Keratinocyte (primary cell): Measurements from ENCODE around the gene JAK3.

Source experiments
- CTCF ChIP-seq, 3 experiments: IDR thresholded peaks in 1 of 3; conservative IDR thresholded peaks in 1 of 3; optimal IDR thresholded peaks in 1 of 3; 2 replicates in 2 of 3; 3 replicates in 1 of 3; pipeline versions ENCODE3 to v1.5.1; 2011; ENCODE audit warnings: low read length in 3 of 3, mild to moderate bottlenecking in 3 of 3, moderate library complexity in 2 of 3, control low read depth in 1 of 3, inconsistent platforms in 1 of 3; ENCODE audit not compliant: insufficient read depth in 2 of 3; ENCODE audit errors: extremely low read depth in 1 of 3
- EZH2 ChIP-seq: IDR thresholded peaks from one replicate; pipeline ENCODE4 v1.6.1; 2012; ENCODE audit warnings: inconsistent platforms, mild to moderate bottlenecking, low read length, moderate library complexity

DNA sequence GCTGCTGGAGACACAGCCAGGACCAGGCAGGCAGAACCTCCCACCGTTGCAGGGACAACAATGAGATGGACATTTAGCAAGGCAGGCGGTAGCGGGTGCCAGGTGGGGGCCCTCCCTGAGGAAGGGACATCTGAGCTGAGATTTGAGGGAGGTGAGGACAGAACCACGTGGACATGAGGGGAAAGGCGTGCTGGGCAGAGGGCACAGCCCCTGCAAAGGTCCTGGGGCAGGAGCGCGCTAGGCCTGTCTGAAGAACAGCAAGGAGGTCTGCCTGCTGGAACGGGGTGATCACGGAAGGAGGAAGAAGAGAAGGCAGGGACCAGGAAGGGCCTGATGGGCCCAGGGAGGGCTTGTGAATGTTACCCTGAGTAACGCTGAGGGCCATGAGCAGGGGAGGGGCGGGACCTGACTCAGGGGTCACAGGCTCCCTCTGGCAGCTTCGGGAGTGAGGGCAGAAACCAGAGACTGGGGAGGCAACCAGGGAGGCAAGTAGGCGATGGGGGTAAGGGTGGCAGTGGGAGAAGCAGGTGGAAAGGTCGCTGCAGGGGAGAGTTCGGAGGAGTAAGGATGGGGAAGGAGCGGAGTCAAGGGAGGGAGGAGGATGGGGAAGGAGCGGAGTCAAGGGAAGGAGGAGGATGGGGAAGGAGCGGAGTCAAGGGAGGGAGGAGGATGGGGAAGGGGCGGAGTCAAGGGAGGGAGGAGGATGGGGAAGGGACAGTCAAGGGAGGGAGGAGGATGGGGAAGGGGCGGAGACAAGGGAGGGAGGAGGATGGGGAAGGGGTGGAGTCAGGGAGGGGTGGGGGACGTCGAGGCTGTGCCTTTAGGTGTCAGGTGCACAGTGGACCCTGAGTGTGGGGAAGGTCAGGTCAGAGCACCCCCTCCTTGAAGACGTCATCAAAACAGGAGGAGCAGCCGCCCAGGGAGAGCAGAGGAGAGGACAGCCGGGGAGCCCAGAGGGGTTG, 68.5 kb downstream of the JAK3 start:
- TF ChIP-seq EZH2 (no peak), CTCF (optimal IDR thresholded peaks at IDR 0.05 in 1 of 3, IDR thresholded peaks at IDR 0.05 in 1 of 3, conservative IDR thresholded peaks at IDR 0.05 in 1 of 3; ENCODE audit: extremely low read depth in 1 of 3, insufficient read depth in 2 of 3, low read length in 3 of 3) (no peak)
